SK-N-MC (cell line): ENCODE results near the gene RBBP4.
"Not testable (repeated sequence)": the region's sequence is repeated elsewhere in the genome, so short reads cannot be mapped to it uniquely, and the experiment has no call there.

ENCODE experiments used
- EZH2 ChIP-seq: fragments of 200-600 bp; sonication (generic); IDR thresholded peaks from one replicate; pipeline ENCODE4 v1.6.1; 2017; ENCODE audit warnings: antibody characterized with exemption
- FOXP2 ChIP-seq: optimal IDR thresholded peaks from 2 replicates; pipeline ENCODE3; 2011; ENCODE audit warnings: mild to moderate bottlenecking, moderate library complexity; ENCODE audit not compliant: insufficient read depth; ENCODE audit errors: extremely low read length, control extremely low read depth
- POLR2AphosphoS5 ChIP-seq: IDR thresholded peaks from 2 replicates; pipeline ENCODE4 v1.6.1; 2012; ENCODE audit warnings: mild to moderate bottlenecking, low read depth, low read length, borderline replicate concordance

DNA sequence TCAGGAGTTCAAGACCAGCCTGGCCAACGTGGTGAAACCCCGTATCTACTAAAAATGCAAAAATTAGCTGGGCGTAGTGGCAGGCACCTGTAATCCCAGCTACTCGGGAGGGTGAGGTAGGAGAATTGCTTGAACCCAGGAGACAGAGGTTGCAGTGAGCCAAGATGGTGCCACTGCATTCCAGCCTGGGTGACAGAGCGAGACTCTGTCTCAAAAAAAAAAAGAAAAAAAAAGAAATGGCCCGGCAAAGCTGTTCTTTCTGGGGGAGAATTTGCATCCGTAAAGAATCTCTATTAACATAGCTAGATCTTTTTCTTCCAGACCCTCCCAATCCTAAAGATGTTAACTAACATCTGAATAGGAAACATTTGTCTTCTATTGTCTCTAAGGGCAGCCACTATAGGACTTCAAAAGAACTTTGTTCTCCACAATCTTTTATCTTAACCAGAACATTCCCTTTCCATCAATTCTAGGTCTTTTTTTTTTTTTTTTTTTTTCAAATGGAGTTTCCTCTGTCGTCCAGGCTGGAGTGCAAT, 8.6 kb upstream of the RBBP4 start:
- not testable (repeated sequence) for TF ChIP-seq EZH2, POLR2AphosphoS5, FOXP2
